ENCODE measurements around the gene RHOC. TPM values are rescaled to one million over a fixed set of nuclear protein-coding genes. Genes with fewer than 3 reads are reported as not detected.
"Not testable (repeated sequence)": the region's sequence is repeated elsewhere in the genome, so short reads cannot be mapped to it uniquely, and the experiment has no call there.

The RHOC gene
- total RNA-seq, 1 experiment from 2014 or later, result 197 TPM

GRCh38 chr1:112727716-112728115, 20.8 kb upstream of the RHOC start:
- 0 out of 2 replicates have a peak, but pooled peaks have one; percentile 66 for ATAC-seq
- Histone ChIP-seq H3K27ac (ENCODE audit: low read length) (no peak overlapping the region), H3K9me3 (ENCODE audit: control insufficient read depth, insufficient read depth, low read depth, low read length) (no peaks in the 10 kb centered on the region), H3K36me3 (ENCODE audit: control insufficient read depth, insufficient read depth, low read length) (no peaks in the 10 kb centered on the region), H3K27me3 (ENCODE audit: control insufficient read depth, insufficient read depth, low read length) (no peaks in the 10 kb centered on the region), H3K4me3 (ENCODE audit: low read depth in 2 of 2, low read length in 2 of 2) (no peak overlapping the region), H3K4me1 (ENCODE audit: control insufficient read depth, insufficient read depth, low read length) (no peaks in the 10 kb centered on the region)
- intact Hi-C loops (cut with micrococcal nuclease; ENCODE audit: unreplicated experiment), result no loop called here
- no peak for DNase-seq (ENCODE audit: low read depth, low spot score)
- in situ Hi-C loops (cut with HindIII; ENCODE audit: low pct_unique_long_range_greater_than_20kb, low sequenced_read_pairs), result no loop called here
- ChIA-PET CTCF (interaction anchor here (0.6 kb wide), 1 partner anchor 72 kb away, joined by 3 read pairs; no protein-coding TSS in a partner anchor), POLR2A (no interaction called here)
- no peak for TF ChIP-seq POLR2AphosphoS5 (IDR thresholded peaks at IDR 0.05; ENCODE audit: low read depth, low read length)
- BruUV-seq (replicated peaks), result no TSS peak

GRCh38 chr1:112724240-112724639, 17.3 kb upstream of the RHOC start:
- ATAC-seq; CTCF ChIA-PET; H3K9me3 ChIP-seq (ENCODE audit: control insufficient read depth, insufficient read depth, low read depth, low read length); BruUV-seq (replicated peaks); H3K4me3 ChIP-seq (ENCODE audit: low read depth in 2 of 2, low read length in 2 of 2); H3K36me3 ChIP-seq (ENCODE audit: control insufficient read depth, insufficient read depth, low read length); H3K27ac ChIP-seq (ENCODE audit: low read length); H3K4me1 ChIP-seq (ENCODE audit: control insufficient read depth, insufficient read depth, low read length); POLR2A ChIA-PET; DNase-seq (ENCODE audit: low read depth, low spot score); intact Hi-C loops (cut with micrococcal nuclease; ENCODE audit: unreplicated experiment); in situ Hi-C loops (cut with HindIII; ENCODE audit: low pct_unique_long_range_greater_than_20kb, low sequenced_read_pairs); H3K27me3 ChIP-seq (ENCODE audit: control insufficient read depth, insufficient read depth, low read length): not testable (repeated sequence)

DNA sequence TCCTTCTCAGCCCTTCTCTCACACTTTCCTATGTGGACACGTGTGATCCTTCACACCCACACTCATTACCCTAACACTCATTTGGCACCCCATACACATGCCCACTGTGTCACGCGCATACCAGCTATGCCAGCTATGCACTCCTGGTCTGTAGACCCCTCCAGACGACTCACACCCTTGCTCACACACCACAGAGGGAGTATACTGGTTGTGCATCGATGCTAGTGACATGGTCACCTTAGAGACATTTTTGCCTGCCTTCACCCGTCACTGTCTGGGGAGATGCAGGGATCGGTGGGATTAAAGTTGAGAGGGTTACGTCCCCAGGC, 16.5 kb upstream of the RHOC start:
- intact Hi-C loops (cut with micrococcal nuclease; ENCODE audit: unreplicated experiment), result no loop called here
- TF ChIP-seq TCF7L2 (IDR thresholded peaks at IDR 0.05; ENCODE audit: low read depth, low read length) (no peak), CTCF (IDR thresholded peaks at IDR 0.05) (no peak), POLR2AphosphoS5 (IDR thresholded peaks at IDR 0.05; ENCODE audit: low read depth, low read length) (no peak)
- Histone ChIP-seq H3K27ac (ENCODE audit: low read length) (no peak overlapping the region), H3K4me1 (ENCODE audit: control insufficient read depth, insufficient read depth, low read length) (no peaks in the 10 kb centered on the region), H3K9me3 (ENCODE audit: control insufficient read depth, insufficient read depth, low read depth, low read length) (no peaks in the 10 kb centered on the region), H3K36me3 (ENCODE audit: control insufficient read depth, insufficient read depth, low read length) (no peaks in the 10 kb centered on the region), H3K27me3 (ENCODE audit: control insufficient read depth, insufficient read depth, low read length) (no peaks in the 10 kb centered on the region), H3K4me3 (ENCODE audit: low read depth in 2 of 2, low read length in 2 of 2) (no peak overlapping the region)
- in situ Hi-C loops (cut with HindIII; ENCODE audit: low pct_unique_long_range_greater_than_20kb, low sequenced_read_pairs), result no loop called here
- ChIA-PET CTCF (no interaction called here), POLR2A (no interaction called here)
- no peak for ATAC-seq
- DNase-seq (ENCODE audit: low read depth, low spot score), result no peak
- BruUV-seq (replicated peaks), result no TSS peak

GRCh38 chr1:112722601-112723510, 15.9 kb upstream of the RHOC start:
- ATAC-seq (no peak), DNase-seq (ENCODE audit: low read depth, low spot score) (no peak)
- H3K9me3 ChIP-seq (ENCODE audit: control insufficient read depth, insufficient read depth, low read depth, low read length), result no peaks in the 10 kb centered on the region
- BruUV-seq (replicated peaks), result no TSS peak
- TF ChIP-seq POLR2AphosphoS5 (IDR thresholded peaks at IDR 0.05; ENCODE audit: low read depth, low read length) (no peak), CTCF (IDR thresholded peaks at IDR 0.05) (no peak), SIN3A (IDR thresholded peaks at IDR 0.05; ENCODE audit: borderline replicate concordance, insufficient read depth, low read depth, low read length) (no peak), TCF7L2 (IDR thresholded peaks at IDR 0.05; ENCODE audit: low read depth, low read length) (no peak)
- TF ChIP-seq, protein P1, sequence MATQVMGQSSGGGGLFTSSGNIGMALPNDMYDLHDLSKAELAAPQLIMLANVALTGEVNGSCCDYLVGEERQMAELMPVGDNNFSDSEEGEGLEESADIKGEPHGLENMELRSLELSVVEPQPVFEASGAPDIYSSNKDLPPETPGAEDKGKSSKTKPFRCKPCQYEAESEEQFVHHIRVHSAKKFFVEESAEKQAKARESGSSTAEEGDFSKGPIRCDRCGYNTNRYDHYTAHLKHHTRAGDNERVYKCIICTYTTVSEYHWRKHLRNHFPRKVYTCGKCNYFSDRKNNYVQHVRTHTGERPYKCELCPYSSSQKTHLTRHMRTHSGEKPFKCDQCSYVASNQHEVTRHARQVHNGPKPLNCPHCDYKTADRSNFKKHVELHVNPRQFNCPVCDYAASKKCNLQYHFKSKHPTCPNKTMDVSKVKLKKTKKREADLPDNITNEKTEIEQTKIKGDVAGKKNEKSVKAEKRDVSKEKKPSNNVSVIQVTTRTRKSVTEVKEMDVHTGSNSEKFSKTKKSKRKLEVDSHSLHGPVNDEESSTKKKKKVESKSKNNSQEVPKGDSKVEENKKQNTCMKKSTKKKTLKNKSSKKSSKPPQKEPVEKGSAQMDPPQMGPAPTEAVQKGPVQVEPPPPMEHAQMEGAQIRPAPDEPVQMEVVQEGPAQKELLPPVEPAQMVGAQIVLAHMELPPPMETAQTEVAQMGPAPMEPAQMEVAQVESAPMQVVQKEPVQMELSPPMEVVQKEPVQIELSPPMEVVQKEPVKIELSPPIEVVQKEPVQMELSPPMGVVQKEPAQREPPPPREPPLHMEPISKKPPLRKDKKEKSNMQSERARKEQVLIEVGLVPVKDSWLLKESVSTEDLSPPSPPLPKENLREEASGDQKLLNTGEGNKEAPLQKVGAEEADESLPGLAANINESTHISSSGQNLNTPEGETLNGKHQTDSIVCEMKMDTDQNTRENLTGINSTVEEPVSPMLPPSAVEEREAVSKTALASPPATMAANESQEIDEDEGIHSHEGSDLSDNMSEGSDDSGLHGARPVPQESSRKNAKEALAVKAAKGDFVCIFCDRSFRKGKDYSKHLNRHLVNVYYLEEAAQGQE (IDR thresholded peaks at IDR 0.05; ENCODE audit: insufficient read depth in 1 of 2, low read depth in 2 of 2, low read length in 1 of 2), result no peak
- CTCF ChIA-PET, result interaction anchor here (1.2 kb wide), 1 partner anchor 350 kb away, joined by 4 read pairs; the partner anchor contains the start of gene LRIG2
- no peaks in the 10 kb centered on the region for H3K4me1 ChIP-seq (ENCODE audit: control insufficient read depth, insufficient read depth, low read length)
- H3K27me3 ChIP-seq (ENCODE audit: control insufficient read depth, insufficient read depth, low read length), result no peaks in the 10 kb centered on the region
- H3K27ac ChIP-seq (ENCODE audit: low read length), result no peak overlapping the region
- intact Hi-C loops (cut with micrococcal nuclease; ENCODE audit: unreplicated experiment), result no loop called here
- H3K4me3 ChIP-seq (ENCODE audit: low read depth in 2 of 2, low read length in 2 of 2), result no peak overlapping the region
- H3K36me3 ChIP-seq (ENCODE audit: control insufficient read depth, insufficient read depth, low read length), result no peaks in the 10 kb centered on the region
- POLR2A ChIA-PET, result no interaction called here
- in situ Hi-C loops (cut with HindIII; ENCODE audit: low pct_unique_long_range_greater_than_20kb, low sequenced_read_pairs), result no loop called here

All from Panc1 (cell line).